GM12873 (cell line): Measurements from ENCODE around the gene TOGARAM2.

Source experiments
- CTCF ChIP-seq: IDR thresholded peaks from 2 replicates; pipeline ENCODE4 v1.5.1; 2012; ENCODE audit warnings: low read depth, mild to moderate bottlenecking, moderate library complexity, low read length, control low read depth; ENCODE audit not compliant: insufficient read depth; ENCODE audit errors: missing control alignments

TOGARAM2 gene

GRCh38 chr2:28995765-28996750 is 15.0 kb downstream of the TOGARAM2 start:
- TF ChIP-seq CTCF, result no peak

- no peak for TF ChIP-seq CTCF
Measured at GRCh38 chr2:28997237-28997846, 16.2 kb downstream of the TOGARAM2 start.

GRCh38 chr2:28997847-28998735 is 17.0 kb downstream of the TOGARAM2 start:
- no peak for TF ChIP-seq CTCF

- TF ChIP-seq CTCF, result no peak
Measured at GRCh38 chr2:29000481-29000880, 19.4 kb downstream of the TOGARAM2 start.

GRCh38 chr2:29000956-29001355 is 19.9 kb downstream of the TOGARAM2 start:
- TF ChIP-seq CTCF, result no peak

- TF ChIP-seq CTCF, result no peak
Measured at GRCh38 chr2:29001806-29002205, 20.7 kb downstream of the TOGARAM2 start.
